Neural cell (in vitro differentiated cells): ENCODE measurements around the gene COQ10A.

Source experiments
- CTCF ChIP-seq: fragments of 450-650 bp; IDR thresholded peaks from 2 replicates; pipeline ENCODE4 v1.5.1; 2014; ENCODE audit warnings: antibody characterized with exemption, mild to moderate bottlenecking, moderate library complexity; ENCODE audit not compliant: poor library complexity, severe bottlenecking
- EP300 ChIP-seq: fragments of 450-650 bp; conservative IDR thresholded peaks from 2 replicates; pipeline ENCODE4 v1.6.1; 2014; ENCODE audit warnings: antibody characterized with exemption, mild to moderate bottlenecking, moderate library complexity; ENCODE audit not compliant: poor library complexity, severe bottlenecking
- EZH2 ChIP-seq: fragments of 200-600, 300-800 bp; shearing (Covaris generic), sonication (generic); IDR thresholded peaks from 2 replicates; pipeline ENCODE4 v1.6.1; 2014; ENCODE audit warnings: antibody characterized with exemption, low read length, borderline replicate concordance, mild to moderate bottlenecking; ENCODE audit not compliant: insufficient read depth, poor library complexity, severe bottlenecking
- MXI1 ChIP-seq: fragments of 450-650 bp; conservative IDR thresholded peaks from 2 replicates; pipeline ENCODE4 v1.6.1; 2014; ENCODE audit warnings: antibody characterized with exemption, mild to moderate bottlenecking; ENCODE audit not compliant: poor library complexity, severe bottlenecking
- POLR2AphosphoS5 ChIP-seq: IDR thresholded peaks from 2 replicates; pipeline ENCODE4 v1.6.1; 2012
- RAD21 ChIP-seq: fragments of 450-650 bp; conservative IDR thresholded peaks from 2 replicates; pipeline ENCODE4 v1.6.1; 2014; ENCODE audit warnings: antibody characterized with exemption, mild to moderate bottlenecking, moderate library complexity
- REST ChIP-seq: IDR thresholded peaks from 2 replicates; pipeline ENCODE4 v1.6.1; 2012; ENCODE audit warnings: borderline replicate concordance
- SMC3 ChIP-seq: fragments of 450-650 bp; conservative IDR thresholded peaks from 2 replicates; pipeline ENCODE4 v1.6.1; 2014; ENCODE audit warnings: antibody characterized with exemption, mild to moderate bottlenecking, moderate library complexity; ENCODE audit not compliant: poor library complexity
- TAF1 ChIP-seq: IDR thresholded peaks from 2 replicates; pipeline ENCODE4 v1.6.1; 2012; ENCODE audit warnings: low read depth

GRCh38 chr12:56307221-56307965 lies 40.7 kb downstream of the COQ10A start:
- TF ChIP-seq CTCF (no peak), POLR2AphosphoS5 (no peak), SMC3 (no peak), REST (no peak), EZH2 (no peak), MXI1 (no peak), EP300 (no peak), RAD21 (no peak), TAF1 (no peak)
